HT-29 (cell line): ENCODE results near the gene MMP11. TPM values are rescaled to one million over a fixed set of nuclear protein-coding genes. Genes with fewer than 3 reads are reported as not detected.
"Not testable (repeated sequence)": the region's sequence is repeated elsewhere in the genome, so short reads cannot be mapped to it uniquely, and the experiment has no call there.

Experiments used
- DNase-seq: peaks from one replicate; pipeline ENCODE4 v3.0.0-alpha.2; 2015; ENCODE audit warnings: low spot score
- total RNA-seq: library from RNA; depleted of rRNA; stranded (reverse); fragments of >200 nt; shearing (Covaris generic); gene quantifications from 2 replicates; pipeline ENCODE4 v1.2.3, GENCODE V29; 2014; rRNA removed

The MMP11 gene
- total RNA-seq, result 0.18 and 0.89 TPM in 2 replicates

- DNase-seq, result peak; percentile 24
These were observed at the start of gene MMP11 for GRCh38 chr22:23772649-23773473. Gene MMP11, plus strand, starts transcription at chr22:23772849. Its CDS starts 22 bp downstream, at chr22:23772871.

DNA sequence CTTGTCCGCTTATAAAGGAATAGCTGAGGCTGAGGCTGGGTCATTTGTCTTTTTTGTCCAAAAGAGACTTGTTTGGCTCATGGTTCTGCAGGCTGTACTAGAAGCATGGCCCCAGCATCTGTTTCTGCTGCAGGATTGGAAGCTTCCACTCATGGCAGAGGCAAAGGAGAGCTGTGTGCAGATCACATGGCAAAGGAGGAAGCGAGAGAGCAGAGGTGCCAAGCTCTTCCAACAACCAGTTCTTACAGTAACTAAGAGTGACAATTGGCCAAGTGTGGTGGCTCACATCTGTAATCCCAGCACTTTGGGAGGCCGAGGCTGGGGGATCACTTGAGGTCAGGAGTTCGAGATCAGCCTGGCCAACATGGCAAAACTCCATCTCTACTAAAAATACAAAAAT, 44.5 kb upstream of the MMP11 start:
- DNase-seq, result not testable (repeated sequence)

DNA sequence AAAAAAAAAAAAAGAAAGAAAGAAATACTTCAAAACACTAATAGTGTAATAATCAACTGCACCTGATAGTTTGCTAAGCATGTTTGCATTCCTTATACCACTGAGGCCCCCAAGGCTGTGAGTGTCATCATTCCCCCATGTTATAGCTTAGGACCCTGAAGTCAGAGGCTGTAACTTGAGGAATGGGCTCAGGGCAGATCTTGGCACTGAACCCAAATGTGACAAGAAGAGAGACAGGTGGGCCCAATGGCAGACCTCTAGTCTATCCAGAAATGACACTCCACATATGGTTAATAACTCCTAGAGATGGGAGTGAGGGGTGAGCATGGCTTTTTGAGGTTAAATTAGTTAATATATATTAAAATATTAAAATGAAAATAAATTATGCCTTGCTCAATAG, 35.0 kb upstream of the MMP11 start:
- no peak for DNase-seq

DNA sequence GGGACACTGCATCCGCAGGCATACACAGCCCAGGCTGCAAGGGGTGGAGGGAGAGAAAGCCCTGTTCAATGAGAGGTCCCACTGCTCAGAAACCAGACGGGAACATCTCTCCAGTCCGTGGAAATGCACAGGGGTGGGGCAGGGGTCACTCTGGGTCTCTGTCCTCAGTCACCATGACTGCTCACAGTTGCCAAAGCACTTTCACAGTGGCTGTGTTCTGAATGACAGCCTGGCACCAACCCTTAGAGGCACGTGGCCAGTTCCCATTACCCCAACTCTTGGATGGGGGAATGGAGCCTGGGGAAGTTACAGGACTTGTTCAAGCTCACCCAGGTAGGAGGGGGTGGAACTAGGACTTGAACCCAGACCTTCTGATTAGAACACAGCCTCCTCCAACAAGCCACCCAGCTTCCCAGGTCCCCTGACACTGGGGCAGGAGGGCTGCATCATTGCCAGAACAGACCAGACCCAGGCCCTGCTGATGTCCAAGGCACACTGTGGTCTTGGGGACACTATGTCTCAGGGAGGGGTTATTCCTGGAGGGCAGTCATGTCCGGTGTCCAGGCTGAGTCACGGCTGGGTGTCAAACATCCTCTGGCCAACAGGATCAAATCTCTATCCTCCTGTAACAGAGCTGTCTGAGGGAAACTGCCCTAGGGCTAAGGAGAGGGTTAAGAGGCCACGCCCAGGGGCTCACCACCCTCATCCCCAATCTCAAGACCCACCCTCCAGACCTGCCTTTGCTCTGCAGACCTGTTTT, 30.0 kb upstream of the MMP11 start:
- no peak for DNase-seq

GRCh38 chr22:23743303-23743705, 29.3 kb upstream of the MMP11 start:
- DNase-seq, result no peak

DNA sequence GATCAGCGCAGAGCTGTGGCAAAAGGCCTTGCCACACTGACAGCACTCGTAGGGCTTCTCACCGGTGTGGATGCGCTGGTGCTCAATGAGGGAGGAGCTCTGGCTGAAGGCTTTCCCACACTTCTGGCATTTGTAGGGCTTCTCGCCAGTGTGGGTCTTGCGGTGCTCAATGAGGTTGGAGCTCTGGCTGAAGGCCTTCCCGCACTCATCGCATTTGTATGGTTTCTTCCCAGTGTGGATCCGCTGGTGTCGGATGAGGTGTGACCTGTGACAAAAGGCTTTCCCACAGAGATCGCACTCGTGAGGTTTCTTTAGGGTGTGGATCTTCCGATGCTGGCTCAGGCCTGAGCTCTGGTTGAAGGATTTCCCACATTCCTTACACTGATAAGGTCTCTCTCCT, 28.6 kb upstream of the MMP11 start:
- no peak for DNase-seq

DNA sequence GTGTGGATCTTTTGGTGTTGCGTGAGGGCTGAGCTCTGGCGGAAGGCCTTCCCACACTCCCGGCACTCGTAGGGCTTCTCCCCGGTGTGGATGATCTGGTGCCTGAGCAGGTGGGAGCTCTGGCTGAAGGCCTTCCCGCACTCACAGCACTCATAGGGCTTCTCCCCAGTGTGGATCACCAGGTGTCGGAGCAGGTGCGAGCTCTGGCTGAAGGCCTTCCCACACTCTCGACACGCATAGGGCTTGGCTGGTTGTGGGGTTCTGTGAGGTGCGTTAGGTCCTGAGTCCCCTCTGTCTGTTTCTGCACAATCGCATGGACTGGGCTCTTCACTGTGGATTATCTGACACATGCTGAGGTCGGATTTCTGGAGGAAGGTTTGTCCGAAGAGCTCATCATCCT, 28.2 kb upstream of the MMP11 start:
- DNase-seq, result no peak

DNA sequence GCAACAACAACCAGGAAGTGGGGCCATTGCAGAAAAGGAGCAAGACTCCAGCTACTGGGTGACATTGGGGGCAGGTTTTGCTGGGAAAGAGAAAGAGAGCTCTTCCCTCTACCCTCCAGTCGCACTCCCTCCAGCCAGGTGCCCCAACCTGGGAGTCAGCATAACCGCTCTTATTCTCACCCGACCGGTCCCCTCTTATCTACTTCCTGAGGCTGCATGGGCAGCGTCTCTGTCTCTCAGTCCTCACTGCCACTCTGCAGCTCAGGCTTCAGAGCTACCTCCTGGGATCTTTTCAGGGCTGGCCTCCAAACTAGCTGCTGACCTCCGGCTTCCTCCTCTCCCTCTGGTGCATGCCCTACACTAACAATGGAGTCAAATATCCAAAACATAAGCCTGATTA, 26.9 kb upstream of the MMP11 start:
- DNase-seq, result no peak

DNA sequence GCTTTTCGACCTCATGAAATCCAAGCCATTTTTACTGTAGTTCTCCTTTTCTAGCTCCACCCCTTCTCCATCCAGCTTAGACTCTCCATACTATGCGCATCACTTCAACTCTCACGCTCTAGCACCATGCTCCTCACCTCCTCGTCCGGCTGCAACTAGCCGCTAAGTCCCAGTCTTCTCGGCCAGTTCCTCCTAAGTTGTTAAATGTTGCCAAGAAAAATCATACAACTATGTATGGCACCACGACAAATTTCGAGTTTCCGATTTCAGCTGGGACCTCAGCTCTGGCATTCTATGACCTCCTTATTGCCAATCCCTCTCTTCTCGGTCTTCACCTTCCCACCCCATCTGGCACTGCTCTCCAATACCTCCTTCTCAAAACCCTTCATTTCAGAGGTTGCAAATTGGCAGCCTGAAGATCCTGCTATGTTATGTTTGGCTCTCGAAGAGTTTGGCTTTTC, 22.8 kb upstream of the MMP11 start:
- DNase-seq, result no peak

- no peak for DNase-seq
These were observed 22.3 kb upstream of the MMP11 start for GRCh38 chr22:23750367-23750713.

- peak; percentile 83 for DNase-seq
These were observed 21.8 kb upstream of the MMP11 start, which contains the start of gene ZNF70 for GRCh38 chr22:23750714-23751440. Gene ZNF70, minus strand, starts transcription at chr22:23751112. Its CDS starts 5,972 bp downstream, at chr22:23745140.

GRCh38 chr22:23751441-23751996, 21.1 kb upstream of the MMP11 start:
- DNase-seq, result no peak

GRCh38 chr22:23752090-23752691, 20.5 kb upstream of the MMP11 start:
- DNase-seq, result no peak

DNA sequence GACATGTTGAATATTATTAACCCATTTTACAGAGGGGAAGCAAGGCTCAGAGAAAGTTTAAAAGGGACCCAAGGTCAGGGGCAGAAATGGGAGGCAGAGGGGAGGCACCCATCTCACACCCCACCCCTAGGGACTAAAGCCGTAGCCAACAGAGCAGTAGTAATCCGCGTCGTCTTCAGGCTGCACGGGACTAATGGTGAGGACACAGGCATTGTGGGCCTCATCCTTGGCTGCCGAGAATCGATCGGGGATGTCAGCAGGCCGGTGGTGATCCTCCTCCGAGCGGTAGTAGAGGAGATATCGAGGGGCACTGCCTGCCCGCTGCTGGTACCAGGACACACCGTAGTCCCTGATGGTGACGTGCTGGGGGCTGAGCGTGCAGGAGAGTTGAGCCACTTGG, 19.9 kb upstream of the MMP11 start:
- no peak for DNase-seq

- DNase-seq, result no peak
These were observed 19.3 kb upstream of the MMP11 start for GRCh38 chr22:23753385-23753784.

- DNase-seq, result no peak
These were observed 18.3 kb upstream of the MMP11 start, which contains the start of gene VPREB3 for GRCh38 chr22:23754220-23754919. Gene VPREB3, minus strand, starts transcription at chr22:23754425. Its CDS starts 62 bp downstream, at chr22:23754363.

- no peak for DNase-seq
These were observed 17.5 kb upstream of the MMP11 start for GRCh38 chr22:23754980-23755636.

- no peak for DNase-seq
These were observed 16.9 kb upstream of the MMP11 start for GRCh38 chr22:23755711-23756110.

GRCh38 chr22:23756891-23757290, 15.8 kb upstream of the MMP11 start:
- no peak for DNase-seq

GRCh38 chr22:23759566-23759965, 13.1 kb upstream of the MMP11 start:
- no peak for DNase-seq
